Measurements from ENCODE around the gene CUX1. TPM values are rescaled to one million over a fixed set of nuclear protein-coding genes. Genes with fewer than 3 reads are reported as not detected.
A peak's percentile ranks its signal among the peaks of the same experiment; 100 is the strongest.

Gene CUX1
- total RNA-seq, 1 experiment from 2014 or later = 64.3 TPM

- TF ChIP-seq ZNF281 (CRISPR knock-in tag; IDR thresholded peaks at IDR 0.05) (peak; percentile 91), NFE2L1 (CRISPR knock-in tag; IDR thresholded peaks at IDR 0.05) (no peak), NR2C2 (CRISPR knock-in tag; IDR thresholded peaks at IDR 0.05) (0 out of 2 replicates have a peak, but pooled peaks have one; percentile 37), ZNF317 (CRISPR knock-in tag; IDR thresholded peaks at IDR 0.05; ENCODE audit: borderline replicate concordance, low read depth) (peak; percentile 67; the same call in 1 of the 2 replicates), SP1 (CRISPR knock-in tag; conservative IDR thresholded peaks at IDR 0.05) (0 out of 2 replicates have a peak, but pooled peaks have one; percentile 26), CREB1 (CRISPR knock-in tag; IDR thresholded peaks at IDR 0.05) (no peak)
These were observed 489.7 kb downstream of the CUX1 start (continued) for GRCh38 chr7:102306916-102307677.

- Mint-ChIP-seq H3K27ac (peak overlapping the region; percentile 53; the same call in 1 of the 2 replicates), H3K4me3 (no peak overlapping the region), H3K27me3 (ENCODE audit: low read depth) (no peaks in the 10 kb centered on the region), H3K36me3 (peaks cover 12% of the 10 kb centered on the region; the same call in 1 of the 2 replicates), H3K9me3 (no peaks in the 10 kb centered on the region), H3K4me1 (peaks cover 16% of the 10 kb centered on the region)
- peak; percentile 75 for TF ChIP-seq GTF2I (CRISPR knock-in tag; conservative IDR thresholded peaks at IDR 0.05)
- no peak for TF ChIP-seq ZNF317 (CRISPR knock-in tag; IDR thresholded peaks at IDR 0.05; ENCODE audit: borderline replicate concordance, low read depth)
- ATAC-seq = no peak
- CTCF ChIA-PET = interaction anchor here (2.3 kb wide), 1 partner anchor 10 kb away, joined by 7 read pairs; no protein-coding TSS in a partner anchor
- POLR2A ChIA-PET = interaction anchor here (0.7 kb wide), 1 partner anchor 10 kb away, joined by 4 read pairs; no protein-coding TSS in a partner anchor
- DNase-seq (ENCODE audit: low spot score) = no peak
These were observed 493.0 kb downstream of the CUX1 start for GRCh38 chr7:102310414-102310815.

- POLR2A ChIA-PET = interaction anchor here (0.7 kb wide), 2 partner anchors 74 to 122 kb away, joined by 3 read pairs; no protein-coding TSS in a partner anchor
- Mint-ChIP-seq H3K27me3 (ENCODE audit: low read depth) (no peaks in the 10 kb centered on the region), H3K9me3 (no peaks in the 10 kb centered on the region), H3K4me3 (no peak overlapping the region), H3K27ac (no peak overlapping the region), H3K4me1 (peaks cover 10% of the 10 kb centered on the region), H3K36me3 (peaks cover 17% of the 10 kb centered on the region)
- CTCF ChIA-PET = no interaction called here
- ATAC-seq (no peak), DNase-seq (ENCODE audit: low spot score) (no peak)
- TF ChIP-seq ZNF121 (CRISPR knock-in tag; IDR thresholded peaks at IDR 0.05) (no peak), GTF2I (CRISPR knock-in tag; conservative IDR thresholded peaks at IDR 0.05) (no peak), RELA (CRISPR knock-in tag; IDR thresholded peaks at IDR 0.05; ENCODE audit: borderline replicate concordance) (no peak), TEAD1 (CRISPR knock-in tag; IDR thresholded peaks at IDR 0.05) (no peak)
These were observed 494.9 kb downstream of the CUX1 start for GRCh38 chr7:102312317-102312716.

GRCh38 chr7:102313997-102314780 is 496.8 kb downstream of the CUX1 start:
- POLR2A ChIA-PET = no interaction called here
- Mint-ChIP-seq H3K4me3 (no peak overlapping the region), H3K36me3 (peaks cover 18% of the 10 kb centered on the region)

More at GRCh38 chr7:102313997-102314780, 496.8 kb downstream of the CUX1 start:
- DNase-seq (ENCODE audit: low spot score) = no peak
- peaks cover 11% of the 10 kb centered on the region for H3K4me1 Mint-ChIP-seq
- CTCF ChIA-PET = no interaction called here
- no peaks in the 10 kb centered on the region for H3K9me3 Mint-ChIP-seq
- TF ChIP-seq ARID4B (CRISPR knock-in tag; IDR thresholded peaks at IDR 0.05; ENCODE audit: borderline replicate concordance) = no peak
- TF ChIP-seq CREB1 (CRISPR knock-in tag; IDR thresholded peaks at IDR 0.05) = no peak
- TF ChIP-seq TP53 (CRISPR knock-in tag; IDR thresholded peaks at IDR 0.05) = no peak
- no peak for ATAC-seq
- no peaks in the 10 kb centered on the region for H3K27me3 Mint-ChIP-seq (ENCODE audit: low read depth)
- H3K27ac Mint-ChIP-seq = no peak overlapping the region
